Tibial nerve (tissue), 4 donors: Measurements from ENCODE around the gene NEB.

Experiments used
- EP300 ChIP-seq, 2 donors: sonication (generic); formaldehyde crosslinking; IDR thresholded peaks; one replicate each; pipeline ENCODE4 v1.6.1; 2017; ENCODE audit warnings: antibody characterized with exemption in 2 of 2, mild to moderate bottlenecking in 1 of 2
- POLR2A ChIP-seq, 2 donors: fragments of 450-650 bp; IDR thresholded peaks; one replicate each; pipeline ENCODE4 v1.6.1; 2017; ENCODE audit warnings: antibody characterized with exemption in 2 of 2, mild to moderate bottlenecking in 2 of 2, moderate library complexity in 2 of 2
- TF ChIP-seq, protein P1 (sequence below), 5 experiments: fragments of 200-600 bp in 3 of 5; fragments of 450-650 bp in 2 of 5; sonication (generic) in 3 of 5; IDR thresholded peaks; one replicate each; pipeline ENCODE4 v1.5.1; 2016 to 2019; ENCODE audit warnings: antibody characterized with exemption in 5 of 5, mild to moderate bottlenecking in 3 of 5, moderate library complexity in 2 of 5

DNA sequence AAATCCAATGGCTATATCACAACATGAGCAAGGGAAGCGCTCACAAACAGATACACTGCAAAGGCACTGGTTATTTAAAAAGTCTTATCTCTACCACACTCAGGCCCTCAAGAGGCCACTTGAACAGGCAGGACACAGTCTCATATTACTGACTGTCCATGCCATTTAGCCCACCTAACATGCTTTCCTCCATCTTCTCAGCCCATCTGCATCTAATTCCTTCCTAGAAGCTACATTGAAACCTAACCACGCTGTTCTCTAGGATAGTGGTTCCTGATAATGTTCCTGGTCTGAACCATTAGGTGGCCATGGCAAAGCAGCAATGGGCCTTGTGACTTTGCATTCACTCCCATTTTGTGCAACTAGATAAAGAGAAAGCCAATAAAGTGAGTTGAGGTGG, 22.5 kb upstream of the NEB start:
- TF ChIP-seq, protein P1, sequence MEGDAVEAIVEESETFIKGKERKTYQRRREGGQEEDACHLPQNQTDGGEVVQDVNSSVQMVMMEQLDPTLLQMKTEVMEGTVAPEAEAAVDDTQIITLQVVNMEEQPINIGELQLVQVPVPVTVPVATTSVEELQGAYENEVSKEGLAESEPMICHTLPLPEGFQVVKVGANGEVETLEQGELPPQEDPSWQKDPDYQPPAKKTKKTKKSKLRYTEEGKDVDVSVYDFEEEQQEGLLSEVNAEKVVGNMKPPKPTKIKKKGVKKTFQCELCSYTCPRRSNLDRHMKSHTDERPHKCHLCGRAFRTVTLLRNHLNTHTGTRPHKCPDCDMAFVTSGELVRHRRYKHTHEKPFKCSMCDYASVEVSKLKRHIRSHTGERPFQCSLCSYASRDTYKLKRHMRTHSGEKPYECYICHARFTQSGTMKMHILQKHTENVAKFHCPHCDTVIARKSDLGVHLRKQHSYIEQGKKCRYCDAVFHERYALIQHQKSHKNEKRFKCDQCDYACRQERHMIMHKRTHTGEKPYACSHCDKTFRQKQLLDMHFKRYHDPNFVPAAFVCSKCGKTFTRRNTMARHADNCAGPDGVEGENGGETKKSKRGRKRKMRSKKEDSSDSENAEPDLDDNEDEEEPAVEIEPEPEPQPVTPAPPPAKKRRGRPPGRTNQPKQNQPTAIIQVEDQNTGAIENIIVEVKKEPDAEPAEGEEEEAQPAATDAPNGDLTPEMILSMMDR (IDR thresholded peaks at IDR 0.05) = no peak
- no peak for TF ChIP-seq POLR2A (IDR thresholded peaks at IDR 0.05)
- TF ChIP-seq EP300 (IDR thresholded peaks at IDR 0.05) = no peak
